GM21529 (cell line): ENCODE data around the gene CLEC4M.
A peak's percentile ranks its signal among the peaks of the same experiment; 100 is the strongest.
"Not testable (repeated sequence)": the region's sequence is repeated elsewhere in the genome, so short reads cannot be mapped to it uniquely, and the experiment has no call there.

Experiments used
- ATAC-seq: cut with Tn5 transposase; IDR thresholded peaks from one replicate; pipeline ENCODE4 v1.9.1; 2021; ENCODE audit not compliant: unreplicated experiment

Gene CLEC4M

DNA sequence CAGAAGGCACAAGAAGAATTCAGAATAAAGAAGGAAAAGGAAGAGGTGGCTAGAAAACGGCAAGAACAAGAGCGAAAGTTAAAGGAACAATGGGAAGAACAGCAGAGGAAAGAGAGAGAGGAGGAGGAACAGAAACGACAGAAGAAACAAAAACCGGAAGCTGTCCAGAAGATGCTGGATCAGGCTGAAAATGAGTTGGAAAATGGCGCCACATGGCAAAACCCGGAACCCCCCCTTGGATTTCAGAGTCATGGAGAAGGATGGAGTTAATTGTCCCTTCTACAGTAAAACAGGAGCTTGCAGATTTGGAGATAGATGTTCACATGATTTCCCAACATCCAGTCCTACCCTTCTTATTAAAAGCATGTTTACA is 22.4 kb upstream of the CLEC4M start:
- no peak for ATAC-seq

DNA sequence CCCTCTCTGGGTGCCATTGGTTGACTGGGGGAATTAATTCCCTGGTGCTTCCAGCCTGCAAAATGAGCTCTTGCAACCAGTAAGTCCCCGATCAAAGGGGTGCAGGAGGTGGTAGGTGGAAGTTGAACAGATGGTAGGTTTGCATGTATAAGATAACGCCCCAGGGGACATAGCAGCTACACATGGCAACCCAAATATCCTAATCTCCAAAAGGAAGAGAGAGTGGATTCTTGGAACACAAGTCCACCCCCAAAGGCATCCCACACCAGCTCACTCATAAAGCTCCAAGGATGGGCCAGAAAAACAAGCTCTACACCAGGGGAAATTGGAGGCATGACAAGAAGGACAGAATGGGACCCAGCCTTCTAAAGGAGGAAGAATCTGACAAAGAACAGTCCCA is 20.5 kb upstream of the CLEC4M start:
- ATAC-seq = no peak

DNA sequence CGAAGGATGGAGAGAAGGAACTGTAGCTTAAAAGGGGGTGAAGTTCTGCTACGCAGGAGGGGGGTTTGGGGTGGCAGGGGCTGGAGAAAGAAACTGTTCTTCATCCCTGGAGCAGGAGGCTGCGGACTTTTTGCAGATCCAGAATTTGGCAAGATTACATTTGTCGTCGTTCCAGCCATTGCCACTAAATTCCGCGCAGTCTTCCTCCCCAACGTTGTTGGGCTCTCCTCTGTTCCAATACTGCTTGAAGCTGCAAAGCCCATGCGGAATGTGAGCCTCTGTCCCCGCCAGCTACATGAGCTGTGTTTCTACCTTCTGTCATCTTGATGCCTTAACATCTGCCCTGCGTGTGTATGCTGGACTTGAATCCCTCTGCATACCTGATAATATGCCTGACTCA is 20.1 kb upstream of the CLEC4M start:
- ATAC-seq = no peak

DNA sequence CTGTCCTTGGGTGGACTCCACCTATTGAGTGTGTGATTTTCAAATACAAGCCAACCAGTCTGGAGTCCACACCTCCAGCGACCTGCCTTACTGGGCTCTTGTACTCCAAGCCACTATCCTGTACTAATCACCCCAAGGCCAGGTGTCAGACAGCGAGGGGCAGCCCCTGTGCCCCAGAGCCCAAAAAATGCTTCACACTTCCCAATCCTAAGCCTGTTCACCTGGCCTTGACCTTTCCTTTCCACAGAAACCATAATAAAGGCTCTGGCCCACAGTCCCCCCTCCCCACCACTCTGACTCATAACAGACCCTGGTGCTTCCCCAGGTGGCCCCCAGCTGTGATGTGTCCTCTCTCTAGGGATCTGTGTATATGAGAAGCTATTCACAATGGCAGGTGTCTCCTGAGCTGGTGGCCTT is 19.6 kb upstream of the CLEC4M start:
- peak; percentile 80 for ATAC-seq

DNA sequence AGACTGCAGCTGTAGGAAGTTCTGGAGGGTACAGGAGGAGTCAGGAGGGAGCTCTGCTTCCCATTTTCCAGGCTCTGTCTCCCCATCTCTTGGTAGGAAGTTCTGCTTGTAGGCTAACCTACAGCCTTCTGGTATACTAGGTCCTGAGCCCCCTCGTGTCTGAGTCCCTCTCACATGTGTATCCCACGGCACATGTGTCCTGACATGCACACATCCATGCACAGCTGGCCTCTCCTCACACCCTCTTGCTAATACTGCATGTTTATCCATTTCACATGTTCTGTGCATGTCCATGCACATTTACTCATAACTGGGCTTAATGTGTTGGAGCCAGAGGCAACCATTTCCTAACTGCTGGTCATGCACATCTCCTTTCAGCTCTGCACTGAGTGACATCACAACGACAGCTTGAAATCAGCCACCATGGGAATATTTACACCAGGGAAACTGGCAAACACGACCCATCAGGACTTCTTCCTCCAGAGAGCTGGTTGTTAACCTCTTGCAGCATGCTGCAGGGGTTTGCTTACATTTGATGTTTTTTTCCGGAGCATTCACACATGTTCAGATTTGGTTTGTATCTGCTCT is 18.8 kb upstream of the CLEC4M start:
- no peak for ATAC-seq

DNA sequence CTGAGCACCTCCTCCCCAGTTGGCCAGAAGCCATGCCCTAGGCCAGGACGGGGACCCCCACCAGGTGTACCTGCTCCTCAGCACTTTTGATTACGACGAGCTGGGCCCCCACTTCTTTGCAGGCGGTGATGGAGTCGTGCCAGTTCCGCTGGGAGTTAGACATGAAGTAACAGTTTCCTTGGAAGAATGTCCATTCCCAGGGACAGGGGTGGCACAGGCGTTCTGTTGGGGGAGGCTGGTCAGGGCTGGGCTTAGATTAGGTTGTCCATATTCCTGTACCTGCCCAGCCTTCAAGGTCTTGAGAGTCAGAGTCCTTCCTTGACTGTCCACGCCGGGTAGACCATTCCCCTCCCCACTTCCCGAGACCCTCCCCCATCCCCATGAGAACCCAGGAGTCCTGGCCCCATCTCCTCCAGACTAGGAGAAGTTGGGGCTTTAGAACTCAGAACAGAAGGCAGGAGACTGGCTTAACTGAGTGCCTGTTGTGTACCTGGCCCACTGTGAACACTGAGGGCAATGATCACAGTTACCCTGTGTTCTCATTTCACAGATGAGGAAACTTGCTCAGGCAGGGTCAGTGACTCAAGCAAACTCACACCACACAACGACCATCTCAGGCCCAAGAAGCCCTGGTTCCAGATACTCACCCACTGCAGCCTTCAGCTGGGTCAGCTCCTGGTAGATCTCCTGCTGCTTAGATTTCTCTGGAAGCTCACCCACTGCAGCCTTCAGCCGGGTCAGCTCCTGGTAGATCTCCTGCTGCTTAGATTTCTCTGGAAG is 18.0 kb upstream of the CLEC4M start:
- ATAC-seq = no peak

DNA sequence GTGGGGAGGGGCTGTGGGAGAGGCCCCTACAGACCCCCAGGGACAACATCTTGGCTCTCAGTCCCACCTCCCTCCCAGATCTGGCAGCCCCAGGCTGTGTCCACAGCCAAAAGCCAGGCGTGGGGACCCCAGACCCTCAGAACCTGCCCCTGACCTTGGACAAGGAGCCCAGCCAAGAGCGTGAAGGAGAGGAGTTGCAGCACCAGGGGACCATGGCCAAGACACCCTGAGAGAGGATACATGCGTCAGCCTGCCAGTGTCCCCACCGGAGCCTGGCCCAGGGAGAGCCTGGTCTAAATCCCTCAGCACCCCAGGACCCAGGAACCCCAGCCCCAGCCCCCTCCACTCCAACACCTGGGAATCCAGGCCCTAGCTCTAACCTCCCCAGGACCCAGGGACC is 16.7 kb upstream of the CLEC4M start:
- ATAC-seq = not testable (repeated sequence)

DNA sequence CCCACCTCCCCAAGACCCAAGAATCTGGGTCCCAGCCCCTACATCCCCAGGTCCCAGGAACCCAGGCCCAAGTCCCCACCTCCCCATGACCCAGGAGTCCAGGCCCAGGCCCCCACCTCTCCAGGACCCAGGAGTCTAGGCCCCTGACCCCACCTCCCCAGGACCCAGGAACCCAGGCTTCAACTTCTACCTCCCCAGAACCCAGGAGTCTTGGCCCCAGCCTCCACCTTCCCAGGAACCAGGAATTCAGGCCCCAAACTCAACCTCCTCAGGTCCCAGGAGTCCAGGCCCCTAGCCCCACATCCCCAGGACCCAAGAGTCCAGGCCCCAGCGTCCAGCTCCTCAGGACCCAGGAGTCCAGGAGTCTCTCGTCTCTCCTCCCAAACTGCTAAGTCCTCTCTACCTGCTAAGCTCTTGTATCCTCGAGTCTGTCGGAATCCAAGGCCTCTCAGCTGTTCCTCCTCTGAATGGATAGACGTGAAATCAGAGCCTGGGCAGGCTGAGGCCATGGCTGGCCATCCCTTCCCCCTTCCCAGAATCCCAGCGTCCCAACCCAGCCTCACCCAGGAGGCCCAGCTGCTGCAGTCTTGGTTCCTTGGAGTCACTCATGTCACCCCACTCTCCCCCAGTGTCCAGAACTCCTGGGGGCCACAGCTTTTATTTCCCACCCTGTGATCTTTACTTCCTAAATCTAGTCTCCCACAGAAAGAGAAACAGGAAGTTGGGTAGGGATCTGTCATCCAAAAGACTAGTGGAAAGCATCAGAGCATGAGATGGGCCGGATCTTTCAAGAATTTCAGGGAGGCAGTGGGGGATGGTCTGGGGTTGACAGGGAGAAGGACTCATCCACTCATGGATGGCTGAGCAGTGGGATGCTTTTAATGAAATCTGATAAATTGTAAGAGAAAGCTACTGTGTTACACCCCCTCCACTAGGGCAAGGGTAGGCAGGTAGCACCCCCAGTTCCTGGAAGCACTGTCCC is 15.8 kb upstream of the CLEC4M start, which contains the start of gene CD209:
Gene CD209, minus strand, starts transcription at position 632 of the 982 bp plus-strand sequence. Its CDS starts 23 bp downstream, at position 609.
- no peak for ATAC-seq

DNA sequence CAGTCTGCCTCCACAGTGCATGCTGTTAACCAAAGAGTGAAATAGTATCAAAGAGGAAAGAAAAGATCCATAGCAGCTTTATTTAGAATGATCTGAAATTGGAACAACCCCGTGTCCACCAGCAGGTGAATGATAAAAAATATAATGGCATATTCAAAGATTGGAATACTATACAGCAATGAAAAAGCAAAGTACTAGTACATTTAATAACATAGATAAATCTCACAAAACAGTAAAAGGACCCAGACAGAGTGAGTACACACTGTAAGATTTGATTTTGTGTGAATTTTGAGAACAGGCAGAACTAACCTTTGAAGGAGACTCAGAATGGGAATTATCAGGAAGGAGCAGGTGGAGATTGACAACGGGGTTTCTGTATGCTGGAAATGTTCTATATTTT is 14.9 kb upstream of the CLEC4M start:
- ATAC-seq = no peak

DNA sequence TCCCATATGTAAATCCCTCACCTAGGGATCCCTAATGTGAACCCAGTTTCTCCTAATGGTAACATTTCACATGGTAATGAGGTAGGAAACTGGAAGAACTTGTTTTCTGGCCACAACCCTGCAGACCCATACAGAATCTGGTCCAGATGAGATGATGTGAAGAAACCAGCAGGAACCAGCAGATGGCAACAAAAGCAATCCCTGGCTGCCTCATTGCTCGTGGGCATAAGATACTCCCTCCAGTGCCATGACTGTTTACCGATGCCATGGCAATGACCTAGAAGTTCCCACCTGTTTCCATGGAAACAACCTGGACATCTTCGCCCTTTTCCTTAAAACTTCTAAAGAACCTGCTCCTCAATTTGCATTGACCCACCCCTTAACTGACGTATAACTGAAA is 14.3 kb upstream of the CLEC4M start:
- no peak for ATAC-seq

DNA sequence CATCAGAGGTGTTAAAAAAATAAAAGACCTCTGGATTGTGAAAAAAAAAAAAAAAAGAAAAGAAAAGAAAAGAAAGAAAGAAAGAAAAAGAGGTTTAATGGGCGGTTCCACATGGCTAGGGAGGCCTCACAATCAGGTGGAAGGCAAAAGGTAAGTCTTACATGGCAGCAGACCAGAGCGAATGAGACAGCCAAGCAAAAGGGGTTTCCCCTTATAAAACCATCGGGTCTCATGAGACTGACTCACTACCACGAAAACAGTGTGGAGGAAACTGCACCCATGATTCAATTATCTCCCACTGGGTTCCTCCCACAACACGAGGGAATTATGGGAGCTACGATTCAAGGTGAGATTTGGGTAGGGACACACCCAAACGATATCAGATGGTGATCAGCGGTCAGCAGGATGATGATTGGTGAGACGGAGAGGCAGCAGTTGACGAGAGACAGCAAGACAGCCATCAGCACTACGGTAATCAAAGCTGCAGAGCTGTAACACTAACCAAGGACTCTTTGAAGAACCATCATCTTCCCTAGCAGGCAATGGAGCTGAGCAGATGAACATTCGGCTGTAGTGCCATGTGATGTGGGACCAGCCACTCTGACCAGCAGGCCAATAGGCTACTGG is 11.8 kb upstream of the CLEC4M start:
- ATAC-seq = no peak

DNA sequence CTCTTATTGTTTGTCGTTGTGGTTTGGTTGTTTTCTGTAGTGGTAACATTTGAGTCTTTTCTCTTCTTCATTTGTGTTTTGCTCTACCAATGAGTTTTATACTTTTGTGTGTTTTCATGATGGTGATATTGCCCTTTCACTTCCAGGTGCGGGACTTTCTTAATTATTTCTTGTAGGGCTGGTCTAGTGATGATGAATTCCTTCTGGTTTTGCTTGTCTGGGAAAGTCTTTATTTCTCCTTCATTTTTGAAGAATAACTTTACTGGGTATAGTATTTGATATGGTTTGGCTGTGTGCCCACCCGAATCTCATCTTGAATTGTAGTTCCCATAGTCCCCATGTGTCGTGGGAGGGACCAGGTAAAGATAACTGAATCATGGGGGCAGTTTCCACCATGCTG is 6.8 kb upstream of the CLEC4M start:
- no peak for ATAC-seq

DNA sequence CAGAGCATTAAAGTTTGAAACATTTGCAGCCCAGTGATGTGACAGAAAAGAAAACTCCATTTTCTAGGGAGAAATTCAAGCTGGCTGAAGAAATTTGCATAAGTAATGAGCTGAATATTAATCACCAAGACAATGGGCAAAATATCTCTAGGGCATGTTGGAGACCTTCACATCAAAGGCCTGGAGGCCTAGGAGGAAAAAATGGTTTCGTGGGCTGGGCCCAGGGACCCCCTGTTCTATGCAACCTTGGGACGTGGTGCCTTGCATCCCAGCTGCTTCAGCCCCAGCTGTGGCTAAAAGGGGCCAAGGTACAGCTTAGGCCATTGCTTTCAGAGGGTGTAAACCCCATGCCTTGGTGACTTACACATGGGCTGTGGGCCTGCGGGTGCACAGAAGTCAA is 5.7 kb upstream of the CLEC4M start:
- no peak for ATAC-seq

DNA sequence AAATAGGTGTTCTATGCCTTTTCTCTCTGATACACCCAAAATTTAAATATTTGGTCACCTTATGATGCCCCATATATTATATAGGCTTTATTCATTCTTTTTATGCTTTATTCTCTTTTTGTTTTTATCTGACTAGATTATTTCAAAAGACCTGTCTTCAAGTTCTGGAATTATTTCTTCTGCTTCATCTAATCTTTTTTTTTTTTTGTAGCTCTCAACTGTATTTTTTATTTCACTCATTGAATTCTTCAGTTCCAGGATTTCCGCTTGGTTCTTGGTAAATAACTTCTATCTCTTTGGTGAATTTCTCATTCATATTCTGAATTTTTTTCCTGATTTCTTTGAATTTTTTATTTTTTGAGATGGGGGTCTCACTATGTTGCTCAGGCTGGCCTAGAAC is 3.9 kb upstream of the CLEC4M start:
- no peak for ATAC-seq

DNA sequence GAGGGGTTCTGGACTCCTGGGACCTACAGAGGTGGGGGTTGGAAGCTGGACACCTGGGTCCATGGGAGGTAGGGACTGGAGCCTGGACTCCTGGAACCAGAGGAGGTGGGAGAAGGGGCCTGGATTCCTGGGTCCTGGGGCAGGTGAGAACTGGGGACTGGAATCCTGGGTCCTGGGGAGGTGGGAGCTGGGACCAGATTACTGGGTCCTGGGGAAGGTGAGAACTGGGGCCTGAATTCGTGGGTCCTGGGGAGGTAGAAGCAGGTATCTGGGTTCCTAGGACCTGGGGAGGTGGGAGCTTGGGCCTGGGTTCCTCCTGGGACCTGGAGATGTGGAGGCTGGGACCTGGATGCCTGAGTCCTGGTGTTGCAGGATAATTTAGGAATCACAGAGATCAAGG is 653 bp downstream of the CLEC4M start:
- no peak for ATAC-seq

DNA sequence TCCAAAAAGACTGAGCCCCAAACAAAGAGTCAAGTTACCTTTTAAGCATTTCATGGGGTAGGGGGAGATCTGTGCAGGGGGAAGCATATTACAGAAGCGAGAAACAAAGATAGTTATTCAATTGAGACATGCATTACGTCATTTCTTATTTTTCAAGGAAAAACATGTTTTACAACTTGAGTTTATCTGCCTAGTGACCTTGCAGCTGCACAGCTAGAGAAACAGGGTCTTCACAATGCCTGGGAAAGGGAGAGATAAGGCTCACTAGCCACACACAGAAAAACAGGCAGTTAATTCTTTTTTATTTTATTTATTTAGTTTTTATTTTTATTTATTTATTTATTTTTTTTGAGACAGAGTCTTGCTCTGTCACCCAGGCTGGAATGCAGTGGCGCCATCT is 1.1 kb downstream of the CLEC4M start:
- ATAC-seq = not testable (repeated sequence)

DNA sequence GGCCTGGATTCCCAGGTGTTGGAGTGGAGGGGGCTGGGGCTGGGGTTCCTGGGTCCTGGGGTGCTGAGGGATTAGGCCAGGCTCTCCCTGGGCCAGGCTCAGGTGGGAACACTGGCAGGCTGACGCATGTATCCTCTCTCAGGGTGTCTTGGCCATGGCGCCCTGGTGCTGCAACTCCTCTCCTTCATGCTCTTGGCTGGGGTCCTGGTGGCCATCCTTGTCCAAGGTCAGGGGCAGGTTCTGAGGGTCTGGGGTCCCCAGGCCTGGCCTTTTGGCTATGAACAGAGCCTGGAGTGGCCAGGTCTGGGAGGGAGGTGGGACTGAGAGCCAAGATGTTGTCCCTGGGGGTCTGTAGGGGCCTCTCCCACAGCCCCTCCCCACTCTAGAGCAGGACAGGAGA is 2.0 kb downstream of the CLEC4M start:
- ATAC-seq = not testable (repeated sequence)

DNA sequence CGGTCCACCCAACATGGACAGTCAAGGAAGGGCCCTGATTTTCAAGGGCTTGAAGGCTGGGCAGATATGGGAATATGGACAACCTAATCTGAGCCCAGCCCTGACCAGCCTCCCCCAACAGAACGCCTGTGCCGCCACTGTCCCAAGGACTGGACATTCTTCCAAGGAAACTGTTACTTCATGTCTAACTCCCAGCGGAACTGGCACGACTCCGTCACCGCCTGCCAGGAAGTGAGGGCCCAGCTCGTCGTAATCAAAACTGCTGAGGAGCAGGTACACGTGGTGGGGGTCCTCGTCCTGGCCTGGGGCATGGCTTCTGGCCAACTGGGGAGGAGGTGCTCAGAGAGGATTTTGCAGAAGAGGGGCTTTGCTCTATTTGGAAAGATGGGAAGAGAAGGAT is 3.5 kb downstream of the CLEC4M start:
- no peak for ATAC-seq

DNA sequence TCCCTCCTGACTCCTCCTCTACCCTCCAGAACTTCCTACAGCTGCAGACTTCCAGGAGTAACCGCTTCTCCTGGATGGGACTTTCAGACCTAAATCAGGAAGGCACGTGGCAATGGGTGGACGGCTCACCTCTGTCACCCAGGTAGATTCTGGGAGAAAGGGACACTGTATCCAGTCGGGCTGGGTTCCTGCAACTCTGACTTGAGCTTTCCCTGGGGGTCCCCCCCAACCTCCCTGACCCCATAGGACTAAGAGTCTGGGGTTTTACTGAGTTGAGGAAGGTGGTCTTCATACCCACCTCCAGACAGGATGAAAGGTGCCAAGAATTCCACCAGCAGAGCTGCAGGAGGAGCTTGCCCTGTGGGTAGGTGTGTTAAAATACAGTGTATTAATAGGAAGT is 4.4 kb downstream of the CLEC4M start:
- no peak for ATAC-seq

DNA sequence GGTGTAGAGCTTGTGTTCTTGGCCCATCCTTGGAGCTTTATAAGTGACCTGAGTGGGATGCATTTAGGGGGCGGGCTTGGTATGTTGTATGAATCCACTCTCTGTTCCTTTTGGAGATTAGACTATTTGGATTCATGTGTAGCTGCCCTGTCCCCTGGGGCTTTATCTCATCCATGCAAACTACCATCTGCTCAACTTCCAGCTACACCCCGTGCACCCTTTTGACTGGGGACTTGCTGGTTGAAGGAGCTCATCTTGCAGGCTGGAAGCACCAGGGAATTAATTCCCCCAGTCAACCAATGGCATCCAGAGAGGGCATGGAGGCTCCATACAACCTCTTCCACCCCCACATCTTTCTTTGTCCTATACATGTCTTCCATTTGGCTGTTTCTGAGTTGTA is 6.1 kb downstream of the CLEC4M start:
- ATAC-seq = no peak

DNA sequence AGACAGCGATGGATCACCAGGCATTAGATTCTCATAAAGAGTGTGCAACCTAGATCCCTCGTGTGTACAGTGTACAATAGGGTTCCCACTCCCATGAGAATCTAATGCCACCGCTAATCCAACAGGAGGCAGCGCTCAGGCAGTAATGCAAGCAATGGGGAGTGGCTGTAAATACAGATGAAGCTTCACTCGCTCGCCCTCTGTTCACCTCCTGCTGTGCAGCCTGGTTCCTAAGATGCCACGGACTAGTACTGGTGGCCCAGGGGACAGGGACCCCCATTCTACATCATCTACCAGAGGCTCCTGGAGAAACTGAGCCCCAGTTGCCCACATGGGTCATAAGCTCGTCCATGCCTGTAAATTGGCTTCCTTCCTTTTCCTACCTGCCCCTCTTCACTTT is 8.0 kb downstream of the CLEC4M start:
- ATAC-seq = no peak
